ENCODE results near the gene PPP1CA.

DNA sequence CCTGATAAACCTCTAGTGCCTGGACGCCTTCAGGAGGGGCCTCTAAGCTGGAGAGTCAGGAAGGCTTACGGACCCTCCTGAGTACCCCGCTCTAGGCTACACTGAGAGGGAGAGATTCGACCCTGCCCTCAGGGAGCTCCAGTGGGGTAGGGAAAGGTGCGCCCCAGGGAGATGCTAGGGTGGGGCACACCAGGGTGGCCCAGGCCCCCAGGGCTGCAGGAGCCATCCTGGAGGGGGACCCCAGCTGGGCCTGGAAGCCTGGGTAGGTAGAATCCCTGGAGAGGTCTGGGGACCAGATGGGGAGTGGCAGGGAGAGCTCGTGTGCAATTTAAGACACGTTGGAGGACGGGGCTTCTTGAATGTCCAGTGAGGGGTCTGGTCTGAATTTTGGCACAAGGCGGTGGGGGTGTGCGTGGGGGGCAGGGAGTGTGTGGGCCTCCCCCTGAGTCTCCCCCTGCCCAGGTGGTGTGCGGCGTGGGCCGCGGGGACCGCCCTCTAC, 18.5 kb upstream of the PPP1CA start:
- TF ChIP-seq, protein P1, sequence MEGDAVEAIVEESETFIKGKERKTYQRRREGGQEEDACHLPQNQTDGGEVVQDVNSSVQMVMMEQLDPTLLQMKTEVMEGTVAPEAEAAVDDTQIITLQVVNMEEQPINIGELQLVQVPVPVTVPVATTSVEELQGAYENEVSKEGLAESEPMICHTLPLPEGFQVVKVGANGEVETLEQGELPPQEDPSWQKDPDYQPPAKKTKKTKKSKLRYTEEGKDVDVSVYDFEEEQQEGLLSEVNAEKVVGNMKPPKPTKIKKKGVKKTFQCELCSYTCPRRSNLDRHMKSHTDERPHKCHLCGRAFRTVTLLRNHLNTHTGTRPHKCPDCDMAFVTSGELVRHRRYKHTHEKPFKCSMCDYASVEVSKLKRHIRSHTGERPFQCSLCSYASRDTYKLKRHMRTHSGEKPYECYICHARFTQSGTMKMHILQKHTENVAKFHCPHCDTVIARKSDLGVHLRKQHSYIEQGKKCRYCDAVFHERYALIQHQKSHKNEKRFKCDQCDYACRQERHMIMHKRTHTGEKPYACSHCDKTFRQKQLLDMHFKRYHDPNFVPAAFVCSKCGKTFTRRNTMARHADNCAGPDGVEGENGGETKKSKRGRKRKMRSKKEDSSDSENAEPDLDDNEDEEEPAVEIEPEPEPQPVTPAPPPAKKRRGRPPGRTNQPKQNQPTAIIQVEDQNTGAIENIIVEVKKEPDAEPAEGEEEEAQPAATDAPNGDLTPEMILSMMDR (IDR thresholded peaks at IDR 0.05), result no peak
- TF ChIP-seq POLR2A (IDR thresholded peaks at IDR 0.05), result no peak
